H1 (cell line): ENCODE results near the gene UBE2G2. TPM values are rescaled to one million over a fixed set of nuclear protein-coding genes. Genes with fewer than 3 reads are reported as not detected.

Experiments used
- CTCF ChIA-PET: fragments of 300-600 bp; sonication (Branson Sonifier 250); formaldehyde crosslinking; loops from one replicate; lab custom pipeline; 2021; ENCODE audit not compliant: partially characterized antibody; lab: Charles Lee
- POLR2A ChIA-PET: fragments of 300-600 bp; sonication (Branson Sonifier 250); formaldehyde crosslinking; loops from one replicate; lab custom pipeline; 2021; ENCODE audit warnings: inconsistent platforms; ENCODE audit not compliant: partially characterized antibody; lab: Charles Lee
- DNase-seq, 2 experiments: peaks; one replicate each; pipeline versions ENCODE4 v3.0.0 to v3.0.0-alpha.2; 2010 to 2022; ENCODE audit warnings: low spot score in 2 of 2, low read depth in 1 of 2, mixed read lengths in 1 of 2
- FAIRE-seq: peaks from 2 replicates; lab custom pipeline; 2011; peaks lifted over from hg19 to GRCh38; lab: Jason Lieb, UNC
- H2AFZ ChIP-seq: 2 replicates; pipeline ENCODE4 v1.8.1; 2012; ENCODE audit warnings: low read length, inconsistent platforms
- H2AK5ac ChIP-seq: 2 replicates; pipeline ENCODE4 v1.6.1; 2013; ENCODE audit warnings: low read depth, low read length
- H2BK120ac ChIP-seq: replicated peaks from 2 replicates; pipeline ENCODE3; 2013; ENCODE audit warnings: low read depth, low read length, inconsistent platforms
- H2BK12ac ChIP-seq: 2 replicates; pipeline ENCODE4 v1.6.1; 2013; ENCODE audit warnings: low read depth, low read length
- H2BK15ac ChIP-seq: 2 replicates; pipeline ENCODE4 v1.6.1; 2013; ENCODE audit warnings: low read length
- H2BK20ac ChIP-seq: 2 replicates; pipeline ENCODE4 v1.6.1; 2013; ENCODE audit warnings: low read length
- H2BK5ac ChIP-seq: 2 replicates; pipeline ENCODE4 v1.6.1; 2013; ENCODE audit warnings: low read depth, low read length
- H3K14ac ChIP-seq: 2 replicates; pipeline ENCODE4 v1.6.1; 2013; ENCODE audit warnings: inconsistent platforms; ENCODE audit not compliant: insufficient read length
- H3K18ac ChIP-seq: 2 replicates; pipeline ENCODE4 v1.6.1; 2013; ENCODE audit warnings: low read length; ENCODE audit errors: extremely low read depth
- H3K23ac ChIP-seq: 2 replicates; pipeline ENCODE4 v1.6.1; 2013; ENCODE audit warnings: inconsistent platforms; ENCODE audit not compliant: insufficient read length
- H3K23me2 ChIP-seq: 2 replicates; pipeline ENCODE4 v1.6.1; 2013; ENCODE audit warnings: low read depth, low read length
- H3K27ac ChIP-seq: 2 replicates; pipeline ENCODE4 v1.6.1; 2011; ENCODE audit warnings: low read depth, low read length, inconsistent platforms
- H3K27me3 ChIP-seq, 4 experiments: replicated peaks in 1 of 4; 1 replicate in 1 of 4; 2 replicates in 3 of 4; pipeline versions ENCODE4 v1.6.1 to v1.8.1; 2011 to 2013; ENCODE audit warnings: low read length in 3 of 4, mild to moderate bottlenecking in 3 of 4, inconsistent platforms in 2 of 4, mixed read lengths in 2 of 4, moderate library complexity in 1 of 4; ENCODE audit not compliant: control insufficient read depth in 3 of 4, insufficient read depth in 3 of 4; ENCODE audit errors: extremely low read depth in 1 of 4
- H3K36me3 ChIP-seq, 4 experiments: 2 replicates each; pipeline versions ENCODE4 v1.6.1 to v1.8.1; 2011 to 2013; ENCODE audit warnings: mild to moderate bottlenecking in 4 of 4, low read length in 3 of 4, moderate library complexity in 2 of 4, control low read depth in 1 of 4, inconsistent platforms in 1 of 4; ENCODE audit not compliant: insufficient read depth in 4 of 4, control insufficient read depth in 2 of 4
- H3K4ac ChIP-seq: replicated peaks from 2 replicates; pipeline ENCODE3; 2013; ENCODE audit warnings: low read length, low read depth, mixed read lengths, inconsistent platforms; ENCODE audit not compliant: insufficient read length
- H3K4me1 ChIP-seq, 4 experiments: replicated peaks in 1 of 4; 1 replicate in 1 of 4; 2 replicates in 3 of 4; pipeline versions ENCODE4 v1.6.1 to v1.8.1; 2011 to 2013; ENCODE audit warnings: low read length in 3 of 4, inconsistent platforms in 2 of 4, mixed read lengths in 1 of 4; ENCODE audit not compliant: insufficient read depth in 4 of 4, control insufficient read depth in 3 of 4
- H3K4me2 ChIP-seq, 2 experiments: 2 replicates each; pipeline versions ENCODE4 v1.6.1 to v1.8.1; 2011 to 2013; ENCODE audit warnings: low read depth in 2 of 2, low read length in 2 of 2, control low read depth in 1 of 2, inconsistent platforms in 1 of 2, mild to moderate bottlenecking in 1 of 2; ENCODE audit not compliant: insufficient read depth in 1 of 2
- H3K4me3 ChIP-seq, 4 experiments: fragments of 200-600, 300-600 bp in 1 of 4; sonication (generic), shearing (Covaris generic), sonication (Bioruptor Twin) in 1 of 4; 2 replicates each; pipeline versions ENCODE4 v1.5.1 to v1.8.1; 2011 to 2016; ENCODE audit warnings: low read length in 4 of 4, low read depth in 3 of 4, control low read depth in 2 of 4, inconsistent platforms in 2 of 4, mild to moderate bottlenecking in 2 of 4, mixed read lengths in 1 of 4, moderate library complexity in 1 of 4; ENCODE audit not compliant: insufficient read depth in 2 of 4; ENCODE audit errors: extremely low read depth in 1 of 4
- H3K56ac ChIP-seq: replicated peaks from 2 replicates; pipeline ENCODE3; 2013; ENCODE audit warnings: low read depth, mild to moderate bottlenecking, mixed read lengths, low read length, inconsistent platforms; ENCODE audit not compliant: insufficient read length
- H3K79me1 ChIP-seq: 2 replicates; pipeline ENCODE4 v1.6.1; 2013; ENCODE audit warnings: low read depth, low read length, control low read depth
- H3K79me2 ChIP-seq, 2 experiments: 2 replicates each; pipeline versions ENCODE4 v1.6.1 to v1.8.1; 2012 to 2013; ENCODE audit warnings: low read length in 2 of 2, mild to moderate bottlenecking in 2 of 2, inconsistent platforms in 1 of 2; ENCODE audit not compliant: insufficient read depth in 2 of 2, control insufficient read depth in 1 of 2
- H3K9ac ChIP-seq, 4 experiments: replicated peaks in 1 of 4; 1 replicate in 1 of 4; 2 replicates in 3 of 4; pipeline versions ENCODE4 v1.6.1 to v1.8.1; 2011 to 2013; ENCODE audit warnings: low read depth in 3 of 4, low read length in 3 of 4, control low read depth in 2 of 4, mild to moderate bottlenecking in 2 of 4, moderate library complexity in 2 of 4, inconsistent platforms in 1 of 4; ENCODE audit errors: extremely low read depth in 1 of 4
- H3K9me3 ChIP-seq, 2 experiments: 2 replicates each; pipeline versions ENCODE4 v1.6.1 to v1.8.1; 2012 to 2013; ENCODE audit warnings: mild to moderate bottlenecking in 2 of 2, moderate library complexity in 2 of 2, control low read depth in 1 of 2, inconsistent platforms in 1 of 2, low read depth in 1 of 2, low read length in 1 of 2, mixed read lengths in 1 of 2; ENCODE audit not compliant: insufficient read depth in 2 of 2
- H4K20me1 ChIP-seq, 2 experiments: replicated peaks in 1 of 2; 2 replicates each; pipeline versions ENCODE3 to v1.8.1; 2011 to 2013; ENCODE audit warnings: inconsistent platforms in 2 of 2, low read length in 2 of 2, mild to moderate bottlenecking in 1 of 2; ENCODE audit not compliant: insufficient read depth in 2 of 2, control insufficient read depth in 1 of 2
- H4K5ac ChIP-seq: 2 replicates; pipeline ENCODE4 v1.6.1; 2013; ENCODE audit warnings: low read length, low read depth, mixed read lengths, inconsistent platforms; ENCODE audit not compliant: insufficient read length
- H4K8ac ChIP-seq: 2 replicates; pipeline ENCODE4 v1.8.0; 2013; ENCODE audit warnings: mild to moderate bottlenecking, moderate library complexity, low read length, inconsistent platforms; ENCODE audit not compliant: insufficient read depth; ENCODE audit errors: extremely low read depth
- H4K91ac ChIP-seq: replicated peaks from 2 replicates; pipeline ENCODE3; 2013; ENCODE audit warnings: low read length, mixed read lengths, inconsistent platforms; ENCODE audit not compliant: insufficient read length
- CBX5 ChIP-seq: fragments of 300-800, 300-1000 bp; sonication (generic); IDR thresholded peaks from 2 replicates; pipeline ENCODE4 v1.7.1; 2016; ENCODE audit warnings: antibody characterized with exemption, low read length, low read depth
- CEBPB ChIP-seq: IDR thresholded peaks from 2 replicates; pipeline ENCODE4 v1.6.1; 2012; ENCODE audit warnings: low read depth, low read length
- CREB1 ChIP-seq: IDR thresholded peaks from 2 replicates; pipeline ENCODE4 v1.6.1; 2012; ENCODE audit warnings: inconsistent platforms
- EGR1 ChIP-seq: IDR thresholded peaks from 2 replicates; pipeline ENCODE4 v1.6.1; 2011; ENCODE audit warnings: low read depth, low read length, borderline replicate concordance
- JUN ChIP-seq: IDR thresholded peaks from 2 replicates; pipeline ENCODE4 v1.6.1; 2011; ENCODE audit warnings: low read depth, mild to moderate bottlenecking, improper control_type of control experiment, low read length
- KDM1A ChIP-seq: fragments of 200-600, 300-600 bp; sonication (generic); IDR thresholded peaks from 2 replicates; pipeline ENCODE4 v1.7.1; 2016; ENCODE audit warnings: mild to moderate bottlenecking, low read length, borderline replicate concordance
- MAFK ChIP-seq: IDR thresholded peaks from 2 replicates; pipeline ENCODE4 v1.6.1; 2012; ENCODE audit warnings: low read depth, mild to moderate bottlenecking, improper control_type of control experiment, low read length
- MAX ChIP-seq: IDR thresholded peaks from 2 replicates; pipeline ENCODE4 v1.6.1; 2012; ENCODE audit warnings: inconsistent platforms
- POLR2A ChIP-seq, 2 experiments: IDR thresholded peaks; 1 replicate in 1 of 2; 2 replicates in 1 of 2; pipeline ENCODE4 v1.6.1; 2011; ENCODE audit warnings: low read depth in 2 of 2, low read length in 2 of 2, mild to moderate bottlenecking in 2 of 2; ENCODE audit errors: control extremely low read depth in 1 of 2
- POU5F1 ChIP-seq: IDR thresholded peaks from 2 replicates; pipeline ENCODE4 v1.6.1; 2011; ENCODE audit warnings: low read depth, mild to moderate bottlenecking, low read length, moderate library complexity
- SP1 ChIP-seq: IDR thresholded peaks from 2 replicates; pipeline ENCODE4 v1.6.1; 2011; ENCODE audit warnings: low read depth, low read length
- TAF7 ChIP-seq: optimal IDR thresholded peaks from 2 replicates; pipeline ENCODE3; 2011; ENCODE audit warnings: low read depth, mild to moderate bottlenecking, inconsistent platforms, low read length, moderate library complexity, borderline replicate concordance
- WGBS, 2 experiments: shearing (Covaris generic) in 1 of 2; methylation state at CpG; one replicate each; pipeline versions ENCODE4 v1.1.6 to v1.1.7; 2013 to 2015; ENCODE audit warnings: low lambda C conversion rate in 2 of 2, mixed read lengths in 2 of 2, inconsistent platforms in 1 of 2, low coverage in 1 of 2, missing lambda C conversion rate in 1 of 2; ENCODE audit not compliant: insufficient replicate concordance in 2 of 2, insufficient coverage in 1 of 2, insufficient read length in 1 of 2; ENCODE audit errors: extremely low coverage in 1 of 2, missing lambda C conversion rate in 1 of 2; 5-methylcytosine and 5-hydroxymethylcytosine counted together
- polyA plus RNA-seq, 7 experiments: library from polyadenylated mRNA; depleted of rRNA in 3 of 7; stranded (reverse) in 5 of 7; unstranded in 2 of 7; fragments of >200 nt in 5 of 7; fragments of 200-250 nt in 2 of 7; gene quantifications; 1 replicate in 5 of 7; 2 replicates in 1 of 7; 4 replicates in 1 of 7; pipeline versions ENCODE4 v1.2.1 to v1.2.3, GENCODE V29; 2011 to 2013; ENCODE audit warnings: missing spikeins in 2 of 7, mixed read lengths in 2 of 7
- total RNA-seq: library from RNA; stranded (reverse); fragmentation: NEBNext Ultra II Directional; extraction: Animal tissue kit (Norgen Biotek cat#: 25700); gene quantifications from 2 replicates; pipeline ENCODE4 v1.2.1, GENCODE V29; 2021

Gene UBE2G2
- total and polyA plus RNA-seq, 2 of the 8 experiments (the other 6 are each of a cell fraction or from before 2014, with no cell fraction given) = 96.3 to 101 TPM

- Histone ChIP-seq H3K4me2 (no peak overlapping the region), H3K4ac (no peak overlapping the region), H2BK15ac (no peak overlapping the region), H3K14ac (no peak overlapping the region), H3K79me1 (peaks cover 6% of the 10 kb centered on the region), H3K56ac (no peak overlapping the region), H3K23ac (no peak overlapping the region), H4K20me1 (peaks cover 0 to 6% of the 10 kb centered on the region in 2 experiments), H2BK20ac (no peak overlapping the region), H2AFZ (no peak overlapping the region), H4K5ac (no peak overlapping the region), H2BK120ac (no peak overlapping the region), H3K18ac (no peak overlapping the region), H3K79me2 (peaks cover 0 to 59% of the 10 kb centered on the region in 2 experiments), H3K4me1 (no peaks in the 10 kb centered on the region), H3K23me2 (no peaks in the 10 kb centered on the region), H3K27me3 (no peaks in the 10 kb centered on the region), H3K4me3 (no peak overlapping the region), H3K9me3 (peaks cover 0 to 4% of the 10 kb centered on the region in 2 experiments; a peak in 1 of 4 replicates), H2BK5ac (no peak overlapping the region; the same call in 1 of the 2 replicates), H3K9ac (no peak overlapping the region), H2AK5ac (no peak overlapping the region), H3K36me3 (peaks cover 5 to 40% (median 19%) of the 10 kb centered on the region in 4 experiments; a peak in 7 of 8 replicates), H4K91ac (no peak overlapping the region), H2BK12ac (no peak overlapping the region), H3K27ac (no peak overlapping the region), H4K8ac (no peak overlapping the region)
- 94% methylated on average over 6 of the region's 6 CpGs; no CpG with 5 or more reads in 1 of the 2 experiments for WGBS, 2 experiments
- DNase-seq (no peak), FAIRE-seq (no peak)
- CTCF ChIA-PET = interaction anchor here (0.7 to 1.5 kb wide), 4 partner anchors 11 to 199 kb away, joined by 3 read pairs; partner anchors contain the start of gene KRTAP10-5
- TF ChIP-seq MAX (no peak), MAFK (no peak), POLR2A (IDR thresholded peaks at IDR 0.05; ENCODE audit: control extremely low read depth in 1 of 2, low read depth in 2 of 2, low read length in 2 of 2) (no peak), CEBPB (no peak), POU5F1 (no peak), TAF7 (no peak), SP1 (no peak), KDM1A (no peak), CREB1 (no peak), EGR1 (no peak), JUN (no peak), CBX5 (no peak)
- POLR2A ChIA-PET = interaction anchor here (0.5 to 1.9 kb wide), 3 partner anchors 8 to 23 kb away, joined by 3 to 5 read pairs (median 3); partner anchors contain the start of gene UBE2G2
These were observed 22.6 kb downstream of the UBE2G2 start for GRCh38 chr21:44778983-44779382.
